Mucosa of stomach (tissue), 1 donor: ENCODE data around the gene BTBD7.
A peak's percentile ranks its signal among the peaks of the same experiment; 100 is the strongest.
"Not testable (repeated sequence)": the region's sequence is repeated elsewhere in the genome, so short reads cannot be mapped to it uniquely, and the experiment has no call there.

ENCODE experiments used
- H3K27me3 ChIP-seq: one replicate; pipeline ENCODE4 v1.7.0; 2013; ENCODE audit warnings: mild to moderate bottlenecking, low read length; ENCODE audit not compliant: control insufficient read depth, insufficient read depth
- H3K36me3 ChIP-seq: one replicate; pipeline ENCODE4 v1.7.0; 2013; ENCODE audit warnings: low read length; ENCODE audit not compliant: control insufficient read depth, insufficient read depth
- H3K4me1 ChIP-seq: one replicate; pipeline ENCODE4 v1.7.0; 2013; ENCODE audit warnings: mild to moderate bottlenecking, low read length; ENCODE audit not compliant: control insufficient read depth, insufficient read depth
- H3K4me3 ChIP-seq: one replicate; pipeline ENCODE4 v1.7.0; 2013; ENCODE audit warnings: low read length
- H3K9ac ChIP-seq: one replicate; pipeline ENCODE4 v1.7.0; 2013; ENCODE audit warnings: mild to moderate bottlenecking, low read length, moderate library complexity
- H3K9me3 ChIP-seq: one replicate; pipeline ENCODE4 v1.7.0; 2013; ENCODE audit warnings: mild to moderate bottlenecking, low read length, moderate library complexity; ENCODE audit not compliant: control insufficient read depth
- donor health status: Pancreatic carcinoma.

Gene BTBD7

GRCh38 chr14:93263416-93263815 is 69.4 kb downstream of the BTBD7 start:
- H3K36me3 ChIP-seq = no peaks in the 10 kb centered on the region
- H3K9me3 ChIP-seq = no peaks in the 10 kb centered on the region
- H3K4me3 ChIP-seq = no peak overlapping the region
- H3K27me3 ChIP-seq = no peaks in the 10 kb centered on the region
- peaks cover 12% of the 10 kb centered on the region for H3K4me1 ChIP-seq
- H3K9ac ChIP-seq = no peak overlapping the region

GRCh38 chr14:93262446-93262845 is 70.4 kb downstream of the BTBD7 start:
- Histone ChIP-seq H3K36me3 (no peaks in the 10 kb centered on the region), H3K4me1 (peaks cover 7% of the 10 kb centered on the region), H3K4me3 (no peak overlapping the region), H3K27me3 (no peaks in the 10 kb centered on the region), H3K9me3 (no peaks in the 10 kb centered on the region), H3K9ac (no peak overlapping the region)

GRCh38 chr14:93249128-93249831 is 83.6 kb downstream of the BTBD7 start:
- no peaks in the 10 kb centered on the region for H3K27me3 ChIP-seq
- H3K9me3 ChIP-seq = no peaks in the 10 kb centered on the region
- H3K4me1 ChIP-seq = no peaks in the 10 kb centered on the region
- H3K36me3 ChIP-seq = no peaks in the 10 kb centered on the region
- no peak overlapping the region for H3K4me3 ChIP-seq
- H3K9ac ChIP-seq = no peak overlapping the region

DNA sequence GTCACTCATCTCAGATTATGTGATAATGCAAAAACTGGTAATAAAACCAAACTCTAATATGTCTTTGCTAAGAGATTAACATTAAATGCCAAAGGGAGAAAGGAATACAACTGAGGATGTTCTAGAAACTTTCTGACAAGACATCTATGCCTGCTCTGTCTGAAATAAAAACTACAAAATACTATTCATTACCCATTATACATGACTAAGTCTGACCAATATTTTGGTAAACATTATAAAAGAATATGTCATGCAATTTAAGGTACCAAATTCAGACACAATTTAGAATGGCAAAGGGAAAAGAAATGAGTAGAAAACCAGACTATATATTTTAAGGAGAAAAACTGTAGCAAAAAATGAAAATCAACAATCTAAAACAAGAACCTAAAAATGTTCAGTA is 86.3 kb downstream of the BTBD7 start:
- H3K4me3 ChIP-seq = no peak overlapping the region
- H3K9ac ChIP-seq = no peak overlapping the region
- H3K36me3 ChIP-seq = no peaks in the 10 kb centered on the region
- H3K9me3 ChIP-seq = no peaks in the 10 kb centered on the region
- no peaks in the 10 kb centered on the region for H3K27me3 ChIP-seq
- H3K4me1 ChIP-seq = no peaks in the 10 kb centered on the region

GRCh38 chr14:93245764-93246420 is 86.9 kb downstream of the BTBD7 start:
- H3K36me3 ChIP-seq = no peaks in the 10 kb centered on the region

DNA sequence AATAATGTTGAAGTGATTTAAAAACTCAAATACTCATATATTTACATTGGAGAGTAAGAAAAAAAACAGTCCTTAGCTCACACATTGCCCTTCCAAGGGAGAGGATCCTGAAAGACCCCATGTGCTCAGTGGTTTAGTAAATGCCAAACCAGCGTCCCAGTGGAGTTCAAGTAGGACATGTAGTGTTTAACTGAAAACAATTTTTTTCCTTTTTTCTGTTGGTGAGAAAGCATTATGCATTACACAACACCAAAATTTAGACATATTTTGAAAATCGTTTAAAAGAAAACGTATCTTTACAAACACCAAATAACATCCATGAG is 92.2 kb downstream of the BTBD7 start:
- H3K4me1 ChIP-seq = no peaks in the 10 kb centered on the region
- H3K36me3 ChIP-seq = no peaks in the 10 kb centered on the region
- H3K9ac ChIP-seq = no peak overlapping the region
- no peak overlapping the region for H3K4me3 ChIP-seq
- no peaks in the 10 kb centered on the region for H3K27me3 ChIP-seq
- H3K9me3 ChIP-seq = no peaks in the 10 kb centered on the region

More at GRCh38 chr14:93245764-93246420, 86.9 kb downstream of the BTBD7 start:
- Histone ChIP-seq H3K27me3 (no peaks in the 10 kb centered on the region), H3K9me3 (no peaks in the 10 kb centered on the region), H3K4me1 (no peaks in the 10 kb centered on the region), H3K9ac (no peak overlapping the region), H3K4me3 (no peak overlapping the region)

DNA sequence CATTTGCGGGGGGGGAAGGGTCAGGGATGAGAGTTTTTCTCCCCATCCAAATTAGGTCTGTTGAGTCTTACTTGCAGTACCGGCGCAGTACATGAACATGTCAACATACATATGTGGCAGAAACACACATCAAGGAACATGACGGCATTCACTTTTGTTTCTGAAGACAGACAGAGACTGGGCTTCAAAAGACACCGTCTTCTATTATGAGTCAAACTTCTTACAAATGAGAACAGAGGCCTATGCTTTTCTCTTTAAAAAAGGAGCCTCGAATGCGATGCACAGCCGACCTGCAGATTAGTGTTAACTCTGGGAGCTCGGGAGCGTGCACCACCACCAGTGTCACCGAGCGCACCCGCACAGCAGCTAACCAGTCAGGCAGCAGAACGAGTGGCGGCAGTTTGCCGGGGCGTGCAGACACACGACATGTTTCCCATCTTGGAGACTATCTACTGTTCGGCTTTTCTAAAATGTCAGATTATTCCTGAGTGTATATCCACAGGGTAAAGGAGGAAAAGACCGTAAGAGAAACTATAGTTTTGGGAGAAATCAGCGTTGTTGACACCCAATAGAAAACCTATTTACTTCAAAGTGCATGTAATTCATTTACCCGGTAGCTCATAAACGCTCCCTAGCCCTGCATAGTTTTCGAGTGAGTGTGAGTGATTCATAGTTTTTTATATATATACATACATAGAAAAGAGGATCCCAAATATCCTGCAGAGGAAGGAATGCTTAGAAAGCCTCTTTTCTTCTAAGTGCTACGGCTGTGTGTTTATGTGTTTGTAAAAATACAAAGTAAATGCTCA is 92.8 kb downstream of the BTBD7 start:
- H3K36me3 ChIP-seq = no peaks in the 10 kb centered on the region
- no peaks in the 10 kb centered on the region for H3K27me3 ChIP-seq
- H3K4me1 ChIP-seq = no peaks in the 10 kb centered on the region

GRCh38 chr14:93234798-93235197 is 98.0 kb downstream of the BTBD7 start:
- Histone ChIP-seq H3K36me3 (no peaks in the 10 kb centered on the region), H3K4me1 (peaks cover 7% of the 10 kb centered on the region), H3K27me3 (peaks cover 19% of the 10 kb centered on the region), H3K4me3 (no peak overlapping the region), H3K9me3 (no peaks in the 10 kb centered on the region), H3K9ac (no peak overlapping the region)

More for the DNA sequence above, 92.8 kb downstream of the BTBD7 start:
- Histone ChIP-seq H3K9me3 (no peaks in the 10 kb centered on the region), H3K4me3 (no peak overlapping the region), H3K9ac (no peak overlapping the region)

- not testable (repeated sequence) for H3K4me1 ChIP-seq, H3K4me3 ChIP-seq, H3K36me3 ChIP-seq, H3K9ac ChIP-seq, H3K9me3 ChIP-seq
- H3K27me3 ChIP-seq = peaks cover 19% of the 10 kb centered on the region
These were observed 99.8 kb downstream of the BTBD7 start for GRCh38 chr14:93233078-93233477.

DNA sequence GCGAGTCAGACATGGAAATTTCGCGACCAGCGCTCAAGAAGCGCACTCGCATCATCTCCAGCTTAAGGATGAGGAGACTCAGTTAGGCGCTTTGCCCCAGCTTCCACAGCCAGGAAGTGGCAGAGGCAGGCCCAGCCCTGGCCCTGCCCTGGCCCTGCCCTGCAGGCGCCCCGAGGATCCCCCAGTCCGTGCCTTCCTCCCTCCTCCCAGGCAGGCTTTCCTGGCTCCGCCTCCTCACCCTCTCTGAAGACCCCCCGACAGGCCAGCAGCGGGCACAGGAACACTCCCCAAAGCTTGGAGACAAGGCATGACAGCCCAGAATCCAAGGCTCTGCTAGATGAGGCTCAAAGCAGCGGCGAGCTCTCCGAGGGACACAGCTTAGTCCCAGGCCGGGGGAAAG is 100.7 kb downstream of the BTBD7 start:
- H3K27me3 ChIP-seq = peaks cover 19% of the 10 kb centered on the region
- H3K4me1 ChIP-seq = peaks cover 7% of the 10 kb centered on the region
- no peak overlapping the region for H3K9ac ChIP-seq
- H3K4me3 ChIP-seq = no peak overlapping the region
- no peaks in the 10 kb centered on the region for H3K9me3 ChIP-seq
- H3K36me3 ChIP-seq = peaks cover 5% of the 10 kb centered on the region

GRCh38 chr14:93231129-93231979 is 101.5 kb downstream of the BTBD7 start:
- Histone ChIP-seq H3K9ac (no peak overlapping the region), H3K27me3 (peaks cover 19% of the 10 kb centered on the region), H3K36me3 (peaks cover 7% of the 10 kb centered on the region), H3K4me3 (peak overlapping the region; percentile 14), H3K9me3 (no peaks in the 10 kb centered on the region), H3K4me1 (peaks cover 7% of the 10 kb centered on the region)
